Subcutaneous adipose tissue (tissue), 4 donors: ENCODE data around the gene MYO3B. TPM values are rescaled to one million over a fixed set of nuclear protein-coding genes. Genes with fewer than 3 reads are reported as not detected.

Experiments used
- CTCF ChIP-seq: fragments of 450-650 bp; IDR thresholded peaks from one replicate; pipeline ENCODE4 v1.5.1; 2016; ENCODE audit warnings: low read depth, mild to moderate bottlenecking, control low read depth, antibody characterized with exemption, moderate library complexity
- total RNA-seq, 4 donors: library from RNA; depleted of rRNA; stranded (reverse); fragments of >200 nt; gene quantifications; one replicate each; pipeline ENCODE4 v1.1.0, GENCODE V29; 2016

Gene MYO3B
- total RNA-seq, 4 donors from 2014 or later = 0.17 TPM; not detected in 3

- TF ChIP-seq CTCF = no peak
Observed at GRCh38 chr2:170587117-170587516, 409.2 kb downstream of the MYO3B start.

DNA sequence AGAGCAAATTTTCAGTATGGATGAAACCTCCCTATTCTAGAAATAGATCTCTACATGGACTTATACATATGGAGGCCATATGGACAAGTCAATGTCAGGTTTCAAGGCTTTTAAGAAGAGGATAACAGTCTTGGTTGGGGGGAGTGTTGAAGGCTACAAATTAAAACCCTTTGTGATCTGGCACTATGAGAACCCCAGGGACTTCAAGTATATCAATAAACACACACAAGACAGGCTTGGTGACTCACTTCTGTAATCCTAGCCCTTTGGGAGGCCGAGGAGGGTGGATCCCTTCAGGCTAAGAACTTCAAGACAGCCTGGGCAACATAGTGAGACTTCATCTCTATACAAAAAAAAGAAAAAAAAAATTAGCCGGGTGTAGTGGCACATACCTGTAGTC, 410.0 kb downstream of the MYO3B start:
- no peak for TF ChIP-seq CTCF

- no peak for TF ChIP-seq CTCF
Observed at GRCh38 chr2:170588729-170589128, 410.8 kb downstream of the MYO3B start.

DNA sequence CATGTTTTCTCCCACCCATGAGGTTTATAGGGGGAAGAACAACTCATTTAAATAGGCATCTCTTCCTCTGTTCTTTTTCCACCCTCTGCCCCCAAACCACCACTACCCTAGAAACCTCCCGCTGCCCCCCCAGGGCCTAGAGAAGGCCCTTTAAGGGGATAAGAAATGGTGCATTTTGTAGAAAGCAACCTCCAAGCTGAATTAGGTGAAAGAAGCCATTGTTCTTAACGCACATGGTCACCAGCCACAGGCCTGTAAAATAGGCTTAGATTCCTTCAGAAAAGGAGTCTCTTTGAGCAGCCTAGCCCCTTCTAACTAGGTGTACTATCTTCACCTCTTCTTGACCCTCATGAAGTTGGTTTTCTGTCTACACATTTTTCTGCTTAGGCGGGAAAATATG, 418.6 kb downstream of the MYO3B start:
- TF ChIP-seq CTCF = no peak

DNA sequence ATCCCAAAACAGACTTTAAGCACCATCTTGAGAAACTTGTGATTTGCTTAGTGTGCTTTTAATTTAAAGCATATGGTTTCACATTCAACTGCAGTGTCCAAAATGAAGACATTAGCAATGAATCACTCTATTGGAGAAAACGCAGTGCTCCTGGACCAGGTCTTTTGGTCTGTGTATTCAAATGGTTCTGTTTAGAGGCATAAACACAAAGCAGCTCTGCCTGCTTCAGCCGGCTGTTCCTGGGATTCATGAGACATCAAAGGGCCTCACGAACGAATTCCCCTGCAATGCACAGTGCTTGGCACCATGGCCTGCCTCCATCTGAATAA, 420.1 kb downstream of the MYO3B start:
- TF ChIP-seq CTCF = no peak

DNA sequence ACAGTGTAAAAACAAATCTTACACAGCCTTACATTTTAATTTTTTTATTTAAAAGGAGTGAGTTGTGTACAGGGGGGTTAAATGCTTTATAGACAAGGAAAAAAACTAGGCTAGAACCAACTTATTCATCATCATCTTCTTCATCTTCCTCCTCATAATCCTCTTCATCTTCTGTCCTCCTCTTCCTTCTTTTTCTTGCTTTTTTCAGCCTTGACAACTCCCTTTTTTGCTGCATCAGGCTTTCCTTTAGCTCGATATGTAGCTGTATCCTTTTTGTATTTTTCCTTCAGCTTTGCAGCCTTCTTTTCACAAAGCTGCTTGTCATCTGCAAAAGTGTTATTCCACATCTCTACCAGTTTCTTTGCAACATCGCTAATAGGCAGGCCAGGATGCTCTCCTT, 423.5 kb downstream of the MYO3B start:
- no peak for TF ChIP-seq CTCF

DNA sequence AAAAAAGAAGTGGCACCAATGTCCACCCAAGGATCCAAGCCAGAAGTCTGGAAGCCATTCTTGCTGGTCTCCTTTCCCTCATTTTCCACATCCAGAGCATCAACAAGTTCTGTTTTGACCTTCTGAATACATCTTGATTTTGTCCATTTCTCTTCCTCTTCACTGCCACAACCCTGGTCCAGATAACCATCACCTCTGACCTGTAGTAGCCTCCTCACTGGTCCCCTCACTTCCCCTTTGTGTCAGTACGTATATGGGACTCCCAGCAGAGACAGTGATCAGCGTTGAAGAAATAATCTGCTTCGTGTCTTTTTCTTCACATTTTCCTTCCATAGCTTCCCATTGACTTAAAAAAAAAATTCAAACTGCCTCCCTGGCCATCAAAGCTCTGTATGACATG, 427.9 kb downstream of the MYO3B start:
- no peak for TF ChIP-seq CTCF

DNA sequence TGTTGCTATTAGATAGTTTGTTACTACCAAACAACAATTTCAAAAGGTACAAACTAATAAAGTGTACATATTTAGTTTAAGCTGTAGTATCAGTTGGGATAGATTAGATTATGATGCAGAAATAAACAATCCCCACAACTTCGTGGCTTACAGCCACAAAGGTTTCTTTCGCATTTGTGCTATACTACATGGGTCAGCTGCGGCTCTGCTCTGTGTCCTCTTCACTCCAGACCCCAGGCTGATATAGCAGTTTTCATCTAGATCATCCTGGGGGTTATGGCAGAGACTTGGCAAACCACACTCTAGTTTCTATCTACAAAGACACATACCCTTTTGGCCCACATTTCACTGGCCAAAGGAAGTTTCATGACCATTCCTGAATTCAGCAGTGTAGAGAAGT, 429.2 kb downstream of the MYO3B start:
- TF ChIP-seq CTCF = no peak
